ENCODE measurements around the gene AQP12B.

- TF ChIP-seq, protein P1, sequence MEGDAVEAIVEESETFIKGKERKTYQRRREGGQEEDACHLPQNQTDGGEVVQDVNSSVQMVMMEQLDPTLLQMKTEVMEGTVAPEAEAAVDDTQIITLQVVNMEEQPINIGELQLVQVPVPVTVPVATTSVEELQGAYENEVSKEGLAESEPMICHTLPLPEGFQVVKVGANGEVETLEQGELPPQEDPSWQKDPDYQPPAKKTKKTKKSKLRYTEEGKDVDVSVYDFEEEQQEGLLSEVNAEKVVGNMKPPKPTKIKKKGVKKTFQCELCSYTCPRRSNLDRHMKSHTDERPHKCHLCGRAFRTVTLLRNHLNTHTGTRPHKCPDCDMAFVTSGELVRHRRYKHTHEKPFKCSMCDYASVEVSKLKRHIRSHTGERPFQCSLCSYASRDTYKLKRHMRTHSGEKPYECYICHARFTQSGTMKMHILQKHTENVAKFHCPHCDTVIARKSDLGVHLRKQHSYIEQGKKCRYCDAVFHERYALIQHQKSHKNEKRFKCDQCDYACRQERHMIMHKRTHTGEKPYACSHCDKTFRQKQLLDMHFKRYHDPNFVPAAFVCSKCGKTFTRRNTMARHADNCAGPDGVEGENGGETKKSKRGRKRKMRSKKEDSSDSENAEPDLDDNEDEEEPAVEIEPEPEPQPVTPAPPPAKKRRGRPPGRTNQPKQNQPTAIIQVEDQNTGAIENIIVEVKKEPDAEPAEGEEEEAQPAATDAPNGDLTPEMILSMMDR (IDR thresholded peaks at IDR 0.05): no peak
- TF ChIP-seq POLR2A (IDR thresholded peaks at IDR 0.05): no peak
Measured at GRCh38 chr2:240664622-240665021, 18.1 kb downstream of the AQP12B start.

Measured in heart left ventricle (tissue), 13 donors.